ENCODE results near the gene RNF150.
"Not testable (repeated sequence)": the region's sequence is repeated elsewhere in the genome, so short reads cannot be mapped to it uniquely, and the experiment has no call there.

The RNF150 gene
- 0 to 1.6 (median 0.13) reads per million in 4 experiments for total RNA-seq

DNA sequence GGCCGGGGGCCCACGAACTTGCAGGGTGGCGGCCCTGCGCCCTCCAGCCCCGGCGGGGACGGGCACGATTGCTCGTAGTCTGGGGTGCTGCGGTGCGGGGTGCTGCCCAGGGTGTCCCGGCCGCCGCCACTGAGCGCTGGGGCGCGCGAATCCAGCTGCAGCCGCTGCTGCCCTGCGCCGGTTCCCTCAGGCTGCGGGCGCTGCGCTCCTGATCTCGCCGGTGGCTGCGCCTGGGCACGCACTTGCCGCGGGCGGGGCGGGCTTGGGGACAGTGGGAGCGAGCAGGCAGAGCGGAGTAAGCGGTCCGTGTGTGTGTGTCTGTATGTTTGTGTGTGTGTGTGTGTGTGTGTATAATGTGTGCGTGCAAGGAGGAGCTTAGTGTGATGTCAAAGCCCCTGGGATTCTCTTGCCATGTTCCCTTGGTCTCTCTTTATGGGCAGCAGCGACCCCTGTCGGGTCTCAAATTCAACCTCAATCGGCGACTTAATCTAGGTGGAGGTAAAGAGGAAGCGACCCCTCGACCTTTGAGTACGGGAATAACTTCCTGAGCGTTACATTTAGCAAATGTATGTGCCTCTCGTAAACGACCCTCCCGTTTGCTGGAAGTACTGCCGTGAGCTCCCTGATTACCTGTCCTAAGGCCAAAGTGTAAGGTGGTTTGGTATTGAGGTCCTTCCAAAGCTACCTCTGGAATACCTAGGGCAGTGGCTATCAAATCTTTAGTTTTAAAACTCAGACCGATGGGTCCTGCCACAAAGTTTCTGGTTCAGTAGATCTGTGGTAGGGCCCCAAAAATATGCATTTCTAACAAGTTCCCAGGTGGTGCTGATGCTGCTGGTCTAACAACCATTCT is at the start of gene RNF150:
Gene RNF150, minus strand, starts transcription at position 324 of the 853 bp plus-strand sequence.
- no peak for DNase-seq

DNA sequence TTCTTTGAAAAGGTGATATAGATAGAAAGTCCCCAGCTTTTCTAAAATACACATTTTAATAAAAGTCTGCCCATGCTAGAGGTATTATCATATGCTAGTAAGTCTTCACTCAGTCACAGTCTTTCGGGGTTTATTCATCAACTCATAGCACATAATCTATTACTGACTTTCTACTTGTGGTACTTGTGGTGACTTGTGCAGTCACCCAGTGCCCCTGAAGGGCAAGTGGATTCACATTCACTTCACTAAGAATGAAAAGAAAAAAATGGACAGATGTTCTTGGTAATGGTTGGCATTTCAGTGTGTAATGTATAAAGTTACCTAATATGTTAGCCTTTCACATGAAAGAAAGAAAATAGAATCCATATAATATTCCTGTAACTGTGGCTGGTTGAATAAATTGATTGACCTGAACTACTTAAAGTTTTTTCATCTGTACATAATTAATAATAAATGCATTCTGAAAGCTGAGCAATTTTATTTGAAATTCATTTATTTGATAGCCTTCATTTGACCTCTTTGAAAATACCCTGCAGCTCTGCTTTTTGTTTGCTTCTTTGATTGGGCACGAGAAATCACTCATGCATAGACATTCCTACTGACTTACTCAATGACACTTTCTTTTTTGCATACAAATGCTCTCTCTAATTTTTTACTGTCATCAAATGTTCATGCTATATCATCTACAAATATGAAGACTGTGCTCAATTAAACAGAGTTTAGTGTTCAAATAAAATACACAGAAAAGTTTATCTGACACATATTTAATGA is 47.9 kb upstream of the RNF150 start:
- DNase-seq = no peak

DNA sequence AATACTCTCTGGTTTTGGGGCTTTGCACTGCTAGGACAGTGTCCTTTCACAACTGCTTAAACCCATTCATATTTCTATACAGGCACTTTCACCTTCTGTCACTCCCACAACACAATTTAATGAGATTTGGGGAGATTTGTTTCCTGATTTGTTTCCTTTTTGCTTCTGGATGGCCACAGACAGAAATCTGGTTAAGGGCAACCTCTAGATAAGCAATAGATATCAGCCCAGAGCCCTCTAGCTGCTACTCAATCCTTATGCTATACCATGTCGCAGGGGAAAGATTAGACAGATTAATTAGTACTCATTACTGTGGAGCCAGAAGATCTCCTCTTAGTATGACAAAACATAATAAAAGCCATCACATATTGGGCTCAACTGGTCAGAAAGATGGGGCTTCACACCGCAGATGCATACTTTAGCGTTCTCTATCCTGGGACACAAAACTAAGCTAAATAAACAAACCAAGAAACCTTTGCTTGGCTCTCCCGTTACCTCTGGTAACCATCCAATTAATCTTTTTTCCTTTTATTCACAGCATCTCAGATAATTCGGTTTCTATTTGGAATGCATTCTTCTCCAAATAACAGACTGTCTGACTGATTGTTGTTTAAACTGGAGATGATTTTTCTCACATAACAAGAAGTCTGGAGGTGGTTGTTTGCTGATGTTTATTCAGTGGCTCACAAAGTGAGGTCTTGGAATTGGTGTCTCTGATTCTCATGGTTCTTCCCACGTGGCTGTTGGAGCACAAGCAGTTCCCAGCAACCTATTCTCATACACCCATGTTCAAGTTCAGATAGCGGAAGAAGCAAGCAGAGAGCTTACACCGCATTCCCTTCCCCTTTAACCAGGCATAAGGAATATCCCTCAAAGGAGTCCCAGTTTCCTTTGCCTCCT is 46.5 kb upstream of the RNF150 start:
- no peak for DNase-seq

DNA sequence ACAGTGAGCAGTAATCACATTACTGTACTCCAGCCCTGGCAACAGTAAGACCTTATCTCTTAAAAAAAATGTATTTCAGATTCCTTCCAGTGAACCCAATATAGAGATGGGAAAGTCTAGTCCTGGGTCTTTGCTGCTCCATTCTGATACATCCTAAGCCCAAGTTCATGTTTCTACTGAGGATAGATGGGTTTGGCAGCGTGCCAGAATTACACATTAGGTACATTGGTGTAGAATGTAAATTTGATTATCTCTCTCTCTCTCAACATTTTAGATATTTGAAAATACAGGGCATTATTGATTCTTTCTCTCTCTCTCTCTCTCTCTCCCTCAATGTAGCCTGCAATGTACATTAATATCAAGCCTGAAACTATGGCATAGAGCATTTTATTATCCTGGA is 43.9 kb upstream of the RNF150 start:
- DNase-seq = no peak

DNA sequence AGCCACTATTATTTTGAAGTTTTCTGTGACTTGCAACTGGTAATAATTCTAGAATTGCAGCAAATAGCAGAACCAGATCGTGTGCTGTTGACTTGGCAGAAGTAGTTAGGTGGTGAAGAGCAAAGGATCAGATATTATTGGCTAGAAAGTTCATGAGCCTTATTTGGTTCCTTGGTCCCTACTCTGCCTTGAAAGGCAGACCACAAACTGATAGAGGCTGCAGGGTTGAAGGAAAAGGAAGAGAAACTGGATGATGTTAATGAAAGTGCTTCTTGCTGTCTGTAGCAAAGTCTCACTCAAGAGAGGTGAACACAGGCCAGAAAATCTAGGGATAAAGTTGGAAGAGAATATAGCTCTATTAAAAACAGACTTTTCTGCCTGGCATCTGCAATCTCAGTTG is 41.2 kb upstream of the RNF150 start:
- DNase-seq = no peak

DNA sequence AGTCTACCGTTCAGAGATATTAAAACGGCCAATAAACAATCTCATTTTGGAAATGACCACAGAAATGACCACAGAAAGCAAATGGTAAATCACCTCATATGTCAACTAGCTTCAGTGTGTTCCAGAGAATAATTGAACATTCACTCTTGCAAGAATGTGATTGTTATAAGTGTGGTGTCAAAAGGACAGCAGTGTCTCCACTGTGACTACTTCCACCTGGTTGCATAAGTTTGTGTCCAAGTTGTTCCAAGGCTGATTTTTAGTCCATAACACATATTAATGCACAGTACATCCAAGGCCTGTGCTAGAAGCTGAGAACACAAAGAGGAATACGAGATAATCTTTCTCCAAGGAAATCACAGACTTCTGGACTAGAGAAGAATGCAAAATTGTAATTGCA is 37.4 kb upstream of the RNF150 start:
- no peak for DNase-seq

DNA sequence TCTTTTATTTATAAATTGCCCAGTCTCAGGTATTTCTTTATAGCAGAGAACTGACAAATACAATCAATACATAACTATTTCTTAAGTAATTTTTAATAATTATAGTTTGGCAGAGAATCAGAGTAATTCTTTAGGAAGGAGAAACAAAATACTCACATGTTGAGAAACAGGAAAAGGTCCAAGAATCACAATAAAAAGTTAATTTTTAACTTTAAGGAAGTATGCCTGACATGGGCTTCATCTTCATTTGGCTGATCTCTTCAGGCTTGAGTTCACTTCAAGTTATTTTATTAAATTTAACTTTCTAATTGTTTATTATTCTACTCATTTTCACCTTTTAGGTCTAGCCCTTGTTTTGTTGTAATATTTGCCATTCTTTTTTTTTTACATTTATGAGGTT is 36.1 kb upstream of the RNF150 start:
- DNase-seq = no peak

DNA sequence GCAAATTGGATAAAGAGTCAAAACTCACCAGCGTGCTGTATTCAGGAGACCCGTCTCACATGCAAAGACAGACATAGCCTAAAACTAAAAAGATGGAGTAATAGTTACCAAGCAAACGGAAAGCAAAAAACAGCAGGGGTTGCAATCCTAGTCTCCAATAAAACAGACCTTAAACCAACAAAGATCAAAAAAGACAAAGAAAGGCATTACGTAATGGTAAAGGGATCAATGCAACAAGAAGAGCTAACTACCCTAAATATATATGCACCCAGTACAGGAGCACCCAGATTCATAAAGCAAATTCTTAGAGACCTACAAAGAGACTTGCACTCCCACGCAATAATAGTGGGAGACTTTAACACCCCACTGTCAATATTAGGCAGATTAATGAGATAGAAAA is 31.7 kb upstream of the RNF150 start:
- DNase-seq = not testable (repeated sequence)

DNA sequence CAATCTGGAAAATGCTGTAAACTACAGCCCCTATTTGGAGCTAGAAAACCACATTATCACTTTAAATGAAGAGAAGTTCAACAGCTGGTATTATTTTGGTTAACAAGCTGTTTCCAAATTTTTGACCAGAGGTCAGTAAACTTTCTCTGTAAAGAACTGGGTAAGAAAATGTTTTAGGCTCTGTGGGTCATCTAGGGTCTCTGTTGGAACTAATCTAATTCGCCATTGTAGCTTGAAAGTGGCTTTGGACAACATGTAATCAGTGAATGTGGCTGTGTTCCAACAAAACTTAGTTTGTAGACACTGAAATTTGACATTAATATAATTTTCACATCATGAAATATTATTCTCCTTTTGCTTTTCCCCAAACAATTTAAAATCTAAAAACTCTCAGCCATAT is 25.8 kb upstream of the RNF150 start:
- no peak for DNase-seq

DNA sequence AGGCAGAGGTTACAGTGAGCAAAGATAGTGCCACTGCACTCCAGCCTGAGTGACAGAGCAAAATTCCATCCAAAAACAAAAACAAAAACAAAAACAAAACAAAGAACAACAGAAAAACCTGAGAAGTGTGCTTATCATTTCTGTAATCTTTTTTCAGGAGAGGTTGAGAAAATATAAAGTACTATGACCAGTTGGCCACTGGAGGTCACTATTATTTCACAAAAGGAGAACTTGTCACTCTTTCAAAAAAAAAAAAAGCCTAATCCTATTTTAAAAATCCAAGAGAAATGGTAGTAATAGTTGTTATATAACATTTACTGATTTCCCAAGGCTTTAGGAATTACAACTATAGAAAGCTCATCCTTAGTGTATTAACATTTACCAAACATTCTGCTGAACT is 24.9 kb upstream of the RNF150 start:
- DNase-seq = no peak

DNA sequence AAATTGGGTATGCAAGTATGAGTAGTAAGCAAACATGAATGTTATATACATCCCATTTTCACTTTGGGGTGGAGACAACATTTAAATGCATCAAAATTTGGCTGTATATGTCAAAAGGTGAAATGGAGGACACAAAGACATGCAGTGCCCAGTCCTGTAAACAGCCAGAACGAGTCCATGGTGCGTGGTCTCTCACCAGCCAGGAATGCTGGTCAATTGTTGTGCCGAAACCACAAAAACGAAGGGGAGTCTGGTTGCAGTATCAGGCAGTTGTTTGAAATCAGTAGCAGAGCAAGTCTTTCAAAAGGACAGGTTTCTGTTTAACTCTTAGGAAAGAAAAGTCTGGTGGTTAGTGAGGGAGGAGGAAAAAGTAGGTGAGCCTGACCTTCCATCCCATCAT is 22.3 kb upstream of the RNF150 start:
- DNase-seq = no peak

DNA sequence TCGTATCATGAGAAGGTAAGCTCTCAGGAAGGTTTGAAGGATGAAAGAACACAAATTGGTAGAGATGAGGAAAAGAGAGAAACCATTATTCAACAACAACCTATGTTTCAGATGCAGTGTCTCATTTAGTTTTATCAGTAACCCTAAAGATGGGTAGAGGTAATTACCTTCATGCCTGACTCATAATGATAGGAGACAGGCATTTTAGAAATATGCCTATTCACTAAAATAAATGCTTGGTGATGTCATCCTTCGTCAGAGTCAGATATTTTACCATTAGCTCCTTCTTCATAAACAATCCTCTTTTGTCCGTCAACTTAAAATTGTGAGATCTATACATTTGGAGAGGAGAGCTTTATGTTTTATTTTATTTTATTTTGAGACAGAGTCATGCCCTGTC is 21.5 kb upstream of the RNF150 start:
- no peak for DNase-seq

DNA sequence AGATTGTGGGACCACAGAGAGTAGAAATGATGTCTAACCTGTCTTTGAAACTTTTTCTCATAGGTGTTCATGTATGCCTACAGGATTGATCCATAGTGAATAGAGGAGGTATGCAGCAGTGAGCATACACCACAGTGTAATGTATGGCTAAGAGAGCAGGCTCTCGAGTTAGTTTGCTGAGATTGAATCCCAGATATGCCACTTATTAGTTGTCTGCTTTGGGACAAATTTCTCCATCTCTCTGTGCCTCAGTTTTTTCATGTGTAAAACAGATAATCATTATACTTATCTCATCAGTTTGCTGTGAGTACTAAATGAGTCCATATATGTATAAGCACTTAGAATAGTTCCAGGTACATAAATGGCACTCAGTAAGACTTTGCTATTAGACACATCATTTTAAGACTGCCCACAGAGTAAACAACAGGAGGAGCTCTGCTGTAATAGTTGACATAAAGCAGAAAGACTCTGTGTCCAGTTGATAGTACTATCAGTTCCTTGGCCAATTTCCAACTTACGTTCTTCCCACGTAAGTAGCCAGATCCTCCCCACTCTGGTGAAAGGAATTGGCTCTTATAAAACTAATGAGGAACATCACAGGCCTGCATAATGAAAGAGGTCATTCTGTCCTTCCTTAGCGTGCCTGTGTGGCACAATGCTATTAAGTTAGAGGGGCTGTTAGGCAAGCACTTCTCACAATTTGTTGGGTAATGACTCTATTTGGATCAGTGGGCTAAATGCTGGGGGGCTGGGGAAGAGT is 20.7 kb upstream of the RNF150 start:
- DNase-seq = no peak

DNA sequence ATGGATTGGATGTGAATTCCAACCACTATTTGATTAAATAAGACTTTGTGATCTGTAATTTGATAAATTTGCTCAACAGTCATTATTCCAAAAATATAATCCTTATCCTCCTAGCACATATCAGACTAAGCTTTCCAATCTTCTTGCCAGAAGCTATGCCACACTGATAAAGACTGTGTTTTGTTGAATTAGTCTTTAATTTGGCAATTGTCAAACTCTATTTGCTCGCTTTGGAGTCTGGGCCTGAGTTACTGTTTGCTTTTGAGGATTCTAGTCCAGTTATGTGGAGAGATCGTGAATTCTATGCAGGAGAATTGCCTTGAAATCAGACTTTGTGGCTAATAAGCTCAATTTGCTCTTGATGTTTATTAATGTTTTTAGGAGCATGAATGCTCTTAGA is 10.9 kb upstream of the RNF150 start:
- DNase-seq = no peak

DNA sequence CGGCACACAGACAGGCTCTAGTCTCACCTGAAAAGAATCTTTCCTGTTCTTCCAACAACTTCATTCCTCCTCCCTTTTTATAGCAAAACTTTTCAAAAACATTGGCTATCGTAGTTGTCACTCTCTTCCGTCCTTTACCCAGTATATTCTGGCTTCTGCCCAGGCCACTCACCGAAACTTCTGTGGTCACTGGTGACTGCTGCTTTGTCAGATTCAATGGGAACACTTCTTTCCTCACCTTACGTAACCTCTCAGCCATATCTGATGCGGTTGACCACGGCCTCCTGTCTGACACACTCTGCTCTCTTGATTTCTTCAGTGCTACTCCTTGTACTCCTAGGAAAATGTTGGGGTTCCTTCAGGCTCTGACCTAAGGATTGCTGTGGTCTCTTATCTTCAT is 9.2 kb upstream of the RNF150 start:
- no peak for DNase-seq

DNA sequence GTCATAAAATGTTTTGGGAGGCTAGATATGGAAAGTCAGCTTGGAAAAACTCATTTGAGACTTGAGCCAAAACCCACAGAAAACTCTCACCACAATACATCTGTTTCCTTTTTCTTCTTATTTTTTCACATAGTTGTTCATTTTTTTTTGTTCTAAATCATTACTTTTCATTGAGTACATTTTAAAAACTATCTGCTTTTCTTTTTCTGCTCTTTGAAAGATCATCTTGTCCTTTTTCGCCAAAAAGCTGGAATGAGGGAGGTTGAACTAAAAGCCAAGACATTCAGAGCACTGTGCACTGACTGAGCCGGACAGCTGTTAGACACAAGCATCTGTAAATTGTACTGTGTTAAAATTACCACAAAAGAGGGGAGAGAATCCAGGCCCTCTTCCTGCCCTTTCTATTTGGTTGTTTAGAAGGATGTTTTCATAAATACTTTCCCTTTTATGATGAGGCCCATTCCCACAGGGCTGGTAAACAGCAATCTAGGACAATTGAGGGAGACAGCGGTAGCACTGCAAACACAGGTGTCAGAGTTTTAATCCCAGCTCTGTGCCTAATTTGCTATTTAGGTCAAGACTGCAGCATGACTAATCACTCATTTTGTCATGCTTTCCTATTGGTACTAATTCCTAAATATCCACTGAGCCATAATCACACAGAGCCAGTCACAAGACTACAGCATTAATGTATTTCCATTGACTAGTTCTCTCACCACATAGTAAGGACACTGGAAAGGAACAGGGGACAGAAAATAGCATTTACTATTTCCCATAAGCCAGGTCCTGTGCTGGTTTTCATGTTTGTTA is 7.3 kb upstream of the RNF150 start:
- DNase-seq = no peak

DNA sequence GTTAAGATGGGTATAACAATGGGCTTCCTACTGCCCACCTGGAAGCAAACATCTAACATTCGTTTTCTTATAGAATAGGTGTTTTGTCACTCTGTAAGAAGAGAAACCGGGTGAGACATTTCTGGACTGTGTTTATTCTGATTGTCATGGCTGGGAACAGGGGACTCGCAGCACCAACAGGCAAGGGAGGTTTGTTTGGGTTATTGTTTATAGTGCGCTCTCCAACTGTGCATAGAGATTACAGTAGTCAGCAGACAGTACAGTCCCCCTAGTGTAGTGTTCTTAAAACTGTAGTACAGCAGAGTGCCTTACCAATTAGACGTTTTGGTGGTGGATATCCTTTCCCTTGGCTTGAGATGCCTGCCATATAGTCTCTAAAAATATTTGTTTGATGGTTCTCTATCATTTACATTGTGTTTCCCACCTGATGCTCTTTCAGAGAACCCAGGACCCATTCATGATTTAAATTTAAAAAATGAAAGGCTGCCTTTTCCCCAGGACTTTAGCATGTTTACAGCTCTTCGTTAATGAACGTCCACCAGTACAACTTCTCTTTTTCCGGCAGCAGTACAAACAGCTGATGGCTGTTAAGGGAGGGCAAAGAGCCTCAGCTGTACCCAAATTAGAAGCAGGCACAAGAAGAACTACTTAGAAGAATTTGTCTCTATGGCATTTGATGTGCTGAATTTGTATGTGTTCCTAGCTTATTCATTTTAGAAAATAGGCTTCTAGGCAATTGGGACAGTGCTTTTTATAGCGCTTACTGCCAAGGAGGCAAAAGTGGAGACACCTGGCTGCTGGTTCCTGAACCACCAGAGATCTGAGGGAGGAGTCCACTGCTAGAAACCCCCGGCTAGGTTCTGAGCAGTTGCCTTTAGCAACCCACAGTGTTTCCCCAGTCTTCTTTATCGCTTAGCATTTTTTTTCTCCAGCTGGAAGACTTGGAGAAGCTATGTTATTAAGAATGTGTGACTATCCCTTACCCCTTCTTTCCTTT is 1.0 kb upstream of the RNF150 start:
- no peak for DNase-seq

DNA sequence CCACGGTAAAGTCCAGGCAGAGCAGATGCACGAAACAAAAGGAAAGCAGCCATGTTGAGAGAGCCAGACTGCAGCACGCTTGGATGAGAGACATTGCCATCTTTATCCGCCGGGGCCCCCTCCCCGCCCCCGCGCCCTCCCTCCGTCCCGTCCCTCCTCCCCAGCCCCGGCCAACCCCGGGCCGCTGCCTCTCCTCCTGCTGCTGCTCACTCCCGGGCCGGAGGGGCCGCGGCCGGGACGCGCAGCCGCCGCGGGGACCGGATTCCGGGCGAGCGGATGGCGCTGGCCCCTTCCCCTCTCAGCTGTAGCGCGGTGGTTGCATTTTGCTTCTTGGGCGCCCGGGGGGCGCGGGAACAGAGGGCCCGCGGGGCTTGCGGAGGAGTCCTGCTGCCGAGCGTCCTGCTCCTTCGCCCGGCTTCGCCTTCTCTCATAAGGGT is 542 bp downstream of the RNF150 start:
- DNase-seq = no peak

DNA sequence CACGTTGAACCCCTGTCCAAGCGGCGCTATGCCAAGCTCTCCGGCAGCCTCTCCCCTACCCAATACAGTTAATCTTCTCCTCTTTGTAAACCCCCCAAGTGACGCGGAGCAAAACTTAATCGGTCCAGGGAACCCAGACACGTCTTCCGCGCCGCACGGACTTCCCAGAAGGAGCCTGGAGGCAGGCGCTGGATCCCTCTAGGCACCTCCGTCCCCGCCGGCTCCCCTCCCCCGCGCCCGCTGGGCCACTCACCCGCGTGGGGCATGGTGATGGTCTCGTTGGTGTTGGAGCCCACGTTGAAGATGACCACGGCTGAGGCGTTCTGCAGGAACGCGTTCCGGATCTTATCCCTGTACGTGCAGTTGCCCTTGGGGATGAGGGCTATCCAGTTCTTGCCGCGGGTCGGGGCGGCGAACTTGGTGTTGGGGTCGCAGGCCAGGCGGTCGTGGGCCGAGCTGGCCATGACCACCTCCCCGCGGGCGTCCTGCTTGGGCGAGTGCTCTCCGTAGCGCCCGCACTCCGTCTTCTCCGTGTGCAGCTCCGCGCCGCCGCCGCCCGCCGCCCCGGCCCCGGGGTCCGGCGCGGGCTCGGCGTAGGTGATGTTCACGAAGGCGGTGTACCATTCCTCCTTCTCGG is 1.1 kb downstream of the RNF150 start:
- DNase-seq = no peak

DNA sequence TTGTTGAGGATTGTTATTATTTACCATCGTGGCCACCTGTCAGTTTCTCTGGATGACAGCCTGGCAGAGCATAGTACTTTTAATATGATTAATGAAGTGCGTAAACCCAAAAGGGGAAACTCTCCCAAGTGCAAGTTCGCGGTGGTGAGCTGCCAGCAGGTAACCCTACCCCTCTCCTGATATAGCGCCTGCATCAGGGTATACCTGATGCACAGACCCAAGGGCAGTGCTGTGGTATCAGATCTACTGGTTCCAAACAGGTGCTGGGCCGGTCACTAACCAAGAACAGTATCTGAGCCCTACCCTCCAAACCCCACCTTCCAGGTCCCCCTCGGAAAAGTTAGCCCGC is 1.6 kb downstream of the RNF150 start:
- no peak for DNase-seq
